Effector memory CD8-positive, alpha-beta T cell (primary cell): ENCODE data around the gene FBN2.

Experiments
- ATAC-seq: fragments of 150-1000 bp; cut with Tn5 transposase; replicated peaks from 2 replicates; pipeline ENCODE4 v1.10.0; 2021; ENCODE audit warnings: mild to moderate bottlenecking, moderate library complexity
- DNase-seq, 3 experiments: peaks; one replicate each; pipeline ENCODE4 v3.0.0; 2021
- H3K27ac Mint-ChIP-seq, 2 donors: one replicate each; pipeline ENCODE4 v1.8.0; 2022; ENCODE audit warnings: mild to moderate bottlenecking in 2 of 2, mixed read lengths in 2 of 2, moderate library complexity in 2 of 2
- H3K27me3 Mint-ChIP-seq, 2 donors: one replicate each; pipeline ENCODE4 v1.8.0; 2022; ENCODE audit warnings: mixed read lengths in 2 of 2
- H3K36me3 Mint-ChIP-seq: one replicate; pipeline ENCODE4 v1.8.0; 2022; ENCODE audit warnings: mild to moderate bottlenecking, moderate library complexity, mixed read lengths; ENCODE audit not compliant: insufficient read depth
- H3K4me1 Mint-ChIP-seq, 2 donors: one replicate each; pipeline ENCODE4 v1.8.0; 2022; ENCODE audit warnings: low read depth in 2 of 2, mixed read lengths in 2 of 2
- H3K4me3 Mint-ChIP-seq, 2 donors: one replicate each; pipeline ENCODE4 v1.8.0; 2022; ENCODE audit warnings: mild to moderate bottlenecking in 2 of 2, mixed read lengths in 2 of 2, moderate library complexity in 2 of 2
- H3K9me3 Mint-ChIP-seq, 2 donors: one replicate each; pipeline ENCODE4 v1.8.0; 2022; ENCODE audit warnings: mixed read lengths in 2 of 2

The FBN2 gene

GRCh38 chr5:128483738-128484137, 54.3 kb downstream of the FBN2 start:
- Mint-ChIP-seq H3K4me3 (no peak overlapping the region), H3K4me1 (no peaks in the 10 kb centered on the region), H3K36me3 (no peaks in the 10 kb centered on the region), H3K9me3 (peaks cover 0 to 4% of the 10 kb centered on the region in 2 donors), H3K27me3 (no peaks in the 10 kb centered on the region), H3K27ac (no peak overlapping the region)
- DNase-seq (no peak), ATAC-seq (no peak)

- Mint-ChIP-seq H3K27me3 (no peaks in the 10 kb centered on the region), H3K9me3 (no peaks in the 10 kb centered on the region), H3K4me3 (no peak overlapping the region), H3K4me1 (no peaks in the 10 kb centered on the region), H3K27ac (no peak overlapping the region), H3K36me3 (no peaks in the 10 kb centered on the region)
- ATAC-seq (no peak), DNase-seq (no peak)
Observed at GRCh38 chr5:128480906-128481633, 57.0 kb downstream of the FBN2 start.

GRCh38 chr5:128480158-128480557, 57.9 kb downstream of the FBN2 start:
- H3K27ac Mint-ChIP-seq, result no peak overlapping the region
- H3K4me1 Mint-ChIP-seq, result no peaks in the 10 kb centered on the region
- no peaks in the 10 kb centered on the region for H3K27me3 Mint-ChIP-seq

GRCh38 chr5:128478386-128479368, 59.4 kb downstream of the FBN2 start:
- no peak for ATAC-seq
- no peaks in the 10 kb centered on the region for H3K36me3 Mint-ChIP-seq
- no peak overlapping the region for H3K27ac Mint-ChIP-seq
- DNase-seq, result no peak
- no peak overlapping the region for H3K4me3 Mint-ChIP-seq
- H3K27me3 Mint-ChIP-seq, result no peaks in the 10 kb centered on the region
- H3K9me3 Mint-ChIP-seq, result no peaks in the 10 kb centered on the region
- H3K4me1 Mint-ChIP-seq, result no peaks in the 10 kb centered on the region

More at GRCh38 chr5:128480158-128480557, 57.9 kb downstream of the FBN2 start:
- ATAC-seq, result no peak
- no peak for DNase-seq
- H3K9me3 Mint-ChIP-seq, result no peaks in the 10 kb centered on the region
- H3K4me3 Mint-ChIP-seq, result no peak overlapping the region
- no peaks in the 10 kb centered on the region for H3K36me3 Mint-ChIP-seq

- Mint-ChIP-seq H3K27me3 (no peaks in the 10 kb centered on the region), H3K27ac (no peak overlapping the region), H3K4me1 (no peaks in the 10 kb centered on the region), H3K4me3 (no peak overlapping the region), H3K9me3 (no peaks in the 10 kb centered on the region), H3K36me3 (no peaks in the 10 kb centered on the region)
- no peak for DNase-seq
- no peak for ATAC-seq
Observed at GRCh38 chr5:128477944-128478343, 60.1 kb downstream of the FBN2 start.

- ATAC-seq (no peak), DNase-seq (no peak)
- H3K4me1 Mint-ChIP-seq, result no peaks in the 10 kb centered on the region
- no peaks in the 10 kb centered on the region for H3K36me3 Mint-ChIP-seq
- H3K9me3 Mint-ChIP-seq, result no peaks in the 10 kb centered on the region
- no peak overlapping the region for H3K27ac Mint-ChIP-seq
- no peaks in the 10 kb centered on the region for H3K27me3 Mint-ChIP-seq
- no peak overlapping the region for H3K4me3 Mint-ChIP-seq
Observed at GRCh38 chr5:128475693-128476092, 62.4 kb downstream of the FBN2 start.

- no peak for DNase-seq
- ATAC-seq, result no peak
- Mint-ChIP-seq H3K9me3 (peaks cover 3 to 16% of the 10 kb centered on the region in 2 donors), H3K27ac (no peak overlapping the region), H3K4me3 (no peak overlapping the region), H3K36me3 (no peaks in the 10 kb centered on the region), H3K4me1 (no peaks in the 10 kb centered on the region), H3K27me3 (no peaks in the 10 kb centered on the region)
Observed at GRCh38 chr5:128472919-128473318, 65.1 kb downstream of the FBN2 start.

GRCh38 chr5:128472036-128472435, 66.0 kb downstream of the FBN2 start:
- H3K4me1 Mint-ChIP-seq, result no peaks in the 10 kb centered on the region
- DNase-seq (no peak), ATAC-seq (no peak)
- no peak overlapping the region for H3K27ac Mint-ChIP-seq
- no peaks in the 10 kb centered on the region for H3K36me3 Mint-ChIP-seq
- no peak overlapping the region for H3K4me3 Mint-ChIP-seq
- peaks cover 3 to 16% of the 10 kb centered on the region in 2 donors for H3K9me3 Mint-ChIP-seq
- no peaks in the 10 kb centered on the region for H3K27me3 Mint-ChIP-seq

- H3K36me3 Mint-ChIP-seq, result no peaks in the 10 kb centered on the region
- peaks cover 3 to 16% of the 10 kb centered on the region in 2 donors for H3K9me3 Mint-ChIP-seq
- H3K4me3 Mint-ChIP-seq, result no peak overlapping the region
- no peaks in the 10 kb centered on the region for H3K4me1 Mint-ChIP-seq
- H3K27ac Mint-ChIP-seq, result no peak overlapping the region
- ATAC-seq (no peak), DNase-seq (no peak)
- no peaks in the 10 kb centered on the region for H3K27me3 Mint-ChIP-seq
Observed at GRCh38 chr5:128470663-128471062, 67.4 kb downstream of the FBN2 start.

- H3K36me3 Mint-ChIP-seq, result no peaks in the 10 kb centered on the region
Observed at GRCh38 chr5:128469912-128470311, 68.1 kb downstream of the FBN2 start.

GRCh38 chr5:128466980-128467379, 71.1 kb downstream of the FBN2 start:
- ATAC-seq, result no peak

More at GRCh38 chr5:128469912-128470311, 68.1 kb downstream of the FBN2 start:
- Mint-ChIP-seq H3K9me3 (peaks cover 3 to 16% of the 10 kb centered on the region in 2 donors), H3K4me3 (no peak overlapping the region), H3K27ac (no peak overlapping the region), H3K27me3 (no peaks in the 10 kb centered on the region), H3K4me1 (no peaks in the 10 kb centered on the region)
- ATAC-seq (no peak), DNase-seq (no peak)

GRCh38 chr5:128466554-128466953, 71.5 kb downstream of the FBN2 start:
- peaks cover 3 to 16% of the 10 kb centered on the region in 2 donors for H3K9me3 Mint-ChIP-seq

More at GRCh38 chr5:128466980-128467379, 71.1 kb downstream of the FBN2 start:
- Mint-ChIP-seq H3K36me3 (no peaks in the 10 kb centered on the region), H3K27me3 (no peaks in the 10 kb centered on the region), H3K9me3 (peaks cover 3 to 16% of the 10 kb centered on the region in 2 donors), H3K4me3 (no peak overlapping the region), H3K27ac (no peak overlapping the region), H3K4me1 (no peaks in the 10 kb centered on the region)
- DNase-seq, result no peak

GRCh38 chr5:128464596-128464995, 73.4 kb downstream of the FBN2 start:
- Mint-ChIP-seq H3K4me3 (no peak overlapping the region), H3K4me1 (no peaks in the 10 kb centered on the region), H3K27ac (no peak overlapping the region), H3K9me3 (peaks cover 3 to 18% of the 10 kb centered on the region in 2 donors), H3K27me3 (no peaks in the 10 kb centered on the region), H3K36me3 (peaks cover 2% of the 10 kb centered on the region)
- ATAC-seq, result no peak
- no peak for DNase-seq

More at GRCh38 chr5:128466554-128466953, 71.5 kb downstream of the FBN2 start:
- Mint-ChIP-seq H3K4me1 (no peaks in the 10 kb centered on the region), H3K4me3 (no peak overlapping the region), H3K27ac (no peak overlapping the region), H3K27me3 (no peaks in the 10 kb centered on the region), H3K36me3 (no peaks in the 10 kb centered on the region)
- ATAC-seq (no peak), DNase-seq (no peak)
